GM10266 (cell line): Measurements from ENCODE around the gene EXOC6B.

ENCODE experiments used
- DNase-seq: peaks from one replicate; pipeline ENCODE4 v3.0.0; 2012; ENCODE audit errors: extremely low spot score
- CTCF ChIP-seq: IDR thresholded peaks from 2 replicates; pipeline ENCODE4 v1.5.1; 2012; ENCODE audit warnings: mild to moderate bottlenecking, low read depth; ENCODE audit not compliant: control insufficient read depth, insufficient read depth; ENCODE audit errors: missing control alignments

EXOC6B gene

DNA sequence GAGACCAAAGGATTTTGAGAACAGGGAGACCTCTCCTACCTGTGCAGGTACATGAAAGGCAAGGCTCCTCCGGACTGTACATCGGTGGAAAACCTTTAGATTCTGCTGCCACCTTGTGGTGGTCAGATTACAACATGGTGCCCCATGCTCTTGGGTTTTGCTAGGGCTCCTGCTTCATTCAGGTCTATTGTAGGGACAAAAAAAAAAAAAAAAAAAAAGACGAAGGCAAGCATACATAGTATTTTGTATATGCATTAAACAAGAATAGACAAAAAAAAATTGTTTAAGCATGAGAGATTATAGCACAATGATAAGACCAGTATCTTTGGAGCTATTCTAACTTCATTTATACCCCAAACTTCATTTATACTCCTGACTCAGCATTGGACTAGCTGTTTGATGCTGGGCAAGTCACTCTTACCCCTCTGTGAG, 34.0 kb upstream of the EXOC6B start:
- DNase-seq: peak; percentile 56
- TF ChIP-seq CTCF: peak; percentile 79

GRCh38 chr2:72851333-72851732, 25.5 kb upstream of the EXOC6B start:
- DNase-seq: no peak
- TF ChIP-seq CTCF: no peak

- DNase-seq: no peak
- no peak for TF ChIP-seq CTCF
Measured at GRCh38 chr2:72849138-72849462, 23.3 kb upstream of the EXOC6B start.

DNA sequence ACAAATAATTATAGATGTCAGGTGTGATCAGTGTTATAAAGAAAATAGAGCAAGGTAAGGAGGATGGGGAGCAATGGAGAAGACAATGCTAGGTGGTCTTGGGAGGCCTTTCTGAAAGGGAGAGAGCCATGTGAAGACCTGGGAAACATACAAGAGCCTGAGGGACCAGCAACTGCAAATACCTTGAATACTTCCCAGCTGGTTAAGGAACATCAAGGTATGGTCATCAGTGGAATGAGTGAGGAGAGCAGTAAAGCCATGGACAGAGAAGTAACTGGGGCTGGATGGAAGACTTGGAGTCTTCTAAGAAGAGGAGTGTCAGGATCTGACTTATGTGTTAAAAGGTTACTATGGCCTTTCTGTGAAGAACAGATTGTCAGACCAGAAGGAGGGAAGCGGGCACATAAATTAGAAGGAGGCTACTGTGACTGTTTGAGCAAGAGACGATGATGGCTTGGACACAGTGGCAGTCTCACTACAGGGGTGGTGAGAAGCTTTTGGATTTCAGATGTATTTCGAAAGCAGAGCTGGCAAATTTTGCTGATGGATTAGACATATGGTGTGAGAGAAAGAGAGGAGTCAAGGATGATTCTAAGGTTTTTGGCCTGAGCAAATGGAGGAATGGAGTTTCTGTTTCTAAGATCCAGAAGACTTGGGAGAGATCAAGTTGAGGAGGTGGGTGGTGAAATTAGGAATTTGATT, 22.8 kb upstream of the EXOC6B start:
- DNase-seq: no peak
- no peak for TF ChIP-seq CTCF

- DNase-seq: no peak
Measured at GRCh38 chr2:72847534-72848315, 21.9 kb upstream of the EXOC6B start.

GRCh38 chr2:72846171-72847095, 20.6 kb upstream of the EXOC6B start:
- no peak for DNase-seq
- no peak for TF ChIP-seq CTCF

More at GRCh38 chr2:72847534-72848315, 21.9 kb upstream of the EXOC6B start:
- TF ChIP-seq CTCF: no peak
